ENCODE results near the gene FITM2.
A peak's percentile ranks its signal among the peaks of the same experiment; 100 is the strongest.

Gene FITM2, protein sequence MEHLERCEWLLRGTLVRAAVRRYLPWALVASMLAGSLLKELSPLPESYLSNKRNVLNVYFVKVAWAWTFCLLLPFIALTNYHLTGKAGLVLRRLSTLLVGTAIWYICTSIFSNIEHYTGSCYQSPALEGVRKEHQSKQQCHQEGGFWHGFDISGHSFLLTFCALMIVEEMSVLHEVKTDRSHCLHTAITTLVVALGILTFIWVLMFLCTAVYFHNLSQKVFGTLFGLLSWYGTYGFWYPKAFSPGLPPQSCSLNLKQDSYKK

GRCh38 chr20:44310664-44311639 is at the start of gene FITM2:
Gene FITM2 (minus strand): TSS chr20:44311202. CDS start chr20:44311148, 54 bp downstream.
- ChIA-PET CTCF (interaction anchor here (0.5 to 9.0 kb wide), 45 partner anchors 9 to 299 kb away, joined by 3 to 452 read pairs (median 5); partner anchors contain the start of genes GDAP1L1 and R3HDML), POLR2A (interaction anchor here (0.7 to 1.4 kb wide), 4 partner anchors 24 to 166 kb away, joined by 3 to 5 read pairs (median 4); no protein-coding TSS in a partner anchor)
- H3K4me3 ChIP-seq (ENCODE audit: low read depth, low read length) = peak within 1 kb of the TSS; percentile 94
- TF ChIP-seq CTCF (IDR thresholded peaks at IDR 0.05; ENCODE audit: insufficient read depth, low read length, missing control alignments) = peak; percentile 100
- DNase-seq (ENCODE audit: low read depth, low spot score) = peak; percentile 71

DNA sequence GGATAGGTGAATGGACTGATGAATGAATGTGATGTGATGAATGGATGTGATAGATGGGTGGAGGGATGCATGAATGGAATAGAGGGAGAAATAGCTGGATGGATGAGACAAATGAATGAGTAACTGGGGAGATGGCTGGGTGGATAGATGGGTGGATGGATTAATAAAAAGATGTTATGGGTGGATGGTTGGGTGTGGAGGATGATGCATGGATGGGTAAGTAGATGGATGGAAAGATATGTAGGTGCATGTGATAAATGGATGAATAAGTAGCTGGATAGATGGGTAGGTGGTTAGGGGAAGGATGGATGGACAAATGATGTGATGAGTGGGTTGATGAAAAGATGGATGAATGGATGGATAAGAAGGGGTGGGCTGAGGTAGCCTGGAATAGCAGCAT is 49.2 kb upstream of the FITM2 start:
- ChIA-PET CTCF (interaction anchor here (1.1 to 1.7 kb wide), 2 partner anchors 49 to 143 kb away, joined by 3 to 12 read pairs; partner anchors contain the start of gene FITM2), POLR2A (no interaction called here)
- no peak overlapping the region for H3K4me3 ChIP-seq (ENCODE audit: low read depth, low read length)
- DNase-seq (ENCODE audit: low read depth, low spot score) = no peak
- TF ChIP-seq CTCF (IDR thresholded peaks at IDR 0.05; ENCODE audit: insufficient read depth, low read length, missing control alignments) = no peak

- CTCF ChIA-PET = interaction anchor here (0.9 kb wide), 1 partner anchor 26 kb away, joined by 3 read pairs; no protein-coding TSS in a partner anchor
- no peak for DNase-seq (ENCODE audit: low read depth, low spot score)
- TF ChIP-seq CTCF (IDR thresholded peaks at IDR 0.05; ENCODE audit: insufficient read depth, low read length, missing control alignments) = no peak
- H3K4me3 ChIP-seq (ENCODE audit: low read depth, low read length) = no peak overlapping the region
- POLR2A ChIA-PET = interaction anchor here (0.5 kb wide), 1 partner anchor 1484 kb away, joined by 3 read pairs; no protein-coding TSS in a partner anchor
These were observed 47.8 kb upstream of the FITM2 start for GRCh38 chr20:44358776-44359175.

DNA sequence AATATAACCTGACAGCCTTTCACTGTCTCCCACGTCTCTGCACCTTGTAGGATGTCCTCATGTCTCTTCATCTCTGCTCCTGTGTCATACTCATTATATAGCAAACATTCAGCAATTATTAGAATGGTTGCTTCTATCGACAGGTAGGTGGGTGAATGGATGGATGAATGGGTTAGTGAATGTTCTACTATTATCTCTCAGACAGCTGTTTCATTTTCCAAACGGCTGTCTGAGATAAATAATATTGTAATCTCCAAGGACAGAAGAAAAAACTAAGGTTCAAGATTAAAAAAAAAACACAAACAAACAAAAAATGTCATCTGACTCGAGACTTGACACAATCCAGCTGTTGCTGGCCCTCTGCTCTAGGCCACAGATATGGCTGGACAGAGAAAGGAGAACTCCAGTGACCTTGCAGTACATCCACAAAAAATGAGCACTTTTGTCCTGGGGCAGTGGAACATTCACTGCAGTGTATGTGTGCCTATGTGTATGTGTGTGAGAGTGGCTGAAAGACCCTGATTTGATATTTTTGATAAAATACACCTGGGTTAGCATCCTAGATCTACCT is 46.6 kb upstream of the FITM2 start:
- POLR2A ChIA-PET = no interaction called here

GRCh38 chr20:44357020-44357419 is 46.0 kb upstream of the FITM2 start:
- CTCF ChIA-PET = no interaction called here
- no peak overlapping the region for H3K4me3 ChIP-seq (ENCODE audit: low read depth, low read length)
- no peak for DNase-seq (ENCODE audit: low read depth, low spot score)
- TF ChIP-seq CTCF (IDR thresholded peaks at IDR 0.05; ENCODE audit: insufficient read depth, low read length, missing control alignments) = no peak
- POLR2A ChIA-PET = no interaction called here

More for the DNA sequence above, 46.6 kb upstream of the FITM2 start:
- no peak overlapping the region for H3K4me3 ChIP-seq (ENCODE audit: low read depth, low read length)
- CTCF ChIA-PET = interaction anchor here (1.0 kb wide), 1 partner anchor 23 kb away, joined by 3 read pairs; no protein-coding TSS in a partner anchor
- DNase-seq (ENCODE audit: low read depth, low spot score) = no peak
- no peak for TF ChIP-seq CTCF (IDR thresholded peaks at IDR 0.05; ENCODE audit: insufficient read depth, low read length, missing control alignments)
